Measurements from ENCODE around the gene RALGPS1. TPM values are rescaled to one million over a fixed set of nuclear protein-coding genes. Genes with fewer than 3 reads are reported as not detected.

The RALGPS1 gene
- total RNA-seq, 6 donors from 2014 or later, result 12.3 to 52.4 (median 17.1) TPM

DNA sequence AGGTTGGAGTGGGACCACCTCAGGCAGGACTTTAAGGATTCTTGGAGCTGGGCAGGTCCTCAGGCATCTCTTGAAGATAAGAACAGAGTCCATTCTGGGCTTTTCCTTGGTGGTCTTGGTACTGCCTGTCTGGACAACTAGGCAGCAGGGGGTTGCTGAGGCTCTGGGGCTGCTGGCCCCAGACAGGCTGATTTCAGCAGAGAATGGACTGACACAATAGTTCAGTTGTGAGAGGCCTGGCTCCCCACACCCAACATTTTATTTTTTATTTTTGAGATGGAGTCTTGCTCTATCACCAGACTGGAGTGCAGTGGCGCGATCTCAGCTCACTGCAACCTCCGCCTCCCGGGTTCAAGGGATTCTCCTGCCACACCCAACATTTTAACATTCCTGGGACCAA lies 203.2 kb downstream of the RALGPS1 start:
- no peak for TF ChIP-seq POLR2AphosphoS5 (IDR thresholded peaks at IDR 0.05)
- TF ChIP-seq EP300 (IDR thresholded peaks at IDR 0.05), result no peak
- TF ChIP-seq, protein P1, sequence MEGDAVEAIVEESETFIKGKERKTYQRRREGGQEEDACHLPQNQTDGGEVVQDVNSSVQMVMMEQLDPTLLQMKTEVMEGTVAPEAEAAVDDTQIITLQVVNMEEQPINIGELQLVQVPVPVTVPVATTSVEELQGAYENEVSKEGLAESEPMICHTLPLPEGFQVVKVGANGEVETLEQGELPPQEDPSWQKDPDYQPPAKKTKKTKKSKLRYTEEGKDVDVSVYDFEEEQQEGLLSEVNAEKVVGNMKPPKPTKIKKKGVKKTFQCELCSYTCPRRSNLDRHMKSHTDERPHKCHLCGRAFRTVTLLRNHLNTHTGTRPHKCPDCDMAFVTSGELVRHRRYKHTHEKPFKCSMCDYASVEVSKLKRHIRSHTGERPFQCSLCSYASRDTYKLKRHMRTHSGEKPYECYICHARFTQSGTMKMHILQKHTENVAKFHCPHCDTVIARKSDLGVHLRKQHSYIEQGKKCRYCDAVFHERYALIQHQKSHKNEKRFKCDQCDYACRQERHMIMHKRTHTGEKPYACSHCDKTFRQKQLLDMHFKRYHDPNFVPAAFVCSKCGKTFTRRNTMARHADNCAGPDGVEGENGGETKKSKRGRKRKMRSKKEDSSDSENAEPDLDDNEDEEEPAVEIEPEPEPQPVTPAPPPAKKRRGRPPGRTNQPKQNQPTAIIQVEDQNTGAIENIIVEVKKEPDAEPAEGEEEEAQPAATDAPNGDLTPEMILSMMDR (IDR thresholded peaks at IDR 0.05), result no peak
- no peak for TF ChIP-seq POLR2A (IDR thresholded peaks at IDR 0.05)
- Histone ChIP-seq H3K4me1 (peaks cover 21 to 28% (median 26%) of the 10 kb centered on the region in 4 donors), H3K27ac (no peak overlapping the region), H3K9me3 (no peaks in the 10 kb centered on the region), H3K4me3 (no peak overlapping the region), H3K36me3 (no peaks in the 10 kb centered on the region), H3K27me3 (no peaks in the 10 kb centered on the region)
- WGBS, 2 donors, result 96 to 100% methylated on average over 4 of the region's 4 CpGs
- DNase-seq (no peak), ATAC-seq (ENCODE audit: low FRiP score in 2 of 2) (no peak)

DNA sequence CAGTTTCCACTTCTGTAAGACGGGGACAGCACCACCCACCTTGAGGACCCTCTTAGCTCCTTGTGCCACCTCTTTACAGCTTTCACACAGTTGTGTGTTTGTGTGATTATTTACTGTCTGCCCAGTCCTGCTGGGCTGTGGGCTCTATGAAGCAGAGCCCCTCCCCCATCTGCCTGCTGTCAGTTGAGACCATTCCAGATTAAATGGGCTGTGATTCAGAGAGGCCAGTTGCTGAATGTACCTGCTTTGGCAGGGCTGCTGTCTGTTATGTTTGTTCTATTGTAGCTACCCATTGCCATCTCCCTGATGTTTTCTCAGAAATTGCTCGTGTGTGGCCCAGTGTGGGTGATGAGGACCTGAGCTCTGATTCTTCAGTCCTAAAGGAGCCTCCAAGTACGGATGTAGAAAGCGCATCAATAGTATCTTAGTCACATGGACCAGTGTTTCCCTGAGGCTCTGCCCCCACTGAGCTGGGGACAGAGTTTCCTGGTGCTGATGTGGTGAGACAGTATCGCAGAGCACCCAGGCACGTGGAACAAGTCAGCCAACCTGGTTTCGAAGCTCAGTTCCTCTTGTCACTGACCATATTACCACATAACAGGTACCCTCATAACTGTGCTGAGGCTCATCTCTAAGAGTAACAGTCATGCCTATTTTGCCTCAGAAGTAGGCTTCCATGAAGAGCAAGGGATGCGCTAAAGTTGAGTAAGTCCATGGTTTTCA lies 204.2 kb downstream of the RALGPS1 start:
- Histone ChIP-seq H3K27ac (no peak overlapping the region), H3K4me3 (no peak overlapping the region), H3K27me3 (no peaks in the 10 kb centered on the region), H3K36me3 (no peaks in the 10 kb centered on the region), H3K9me3 (no peaks in the 10 kb centered on the region), H3K4me1 (peaks cover 17 to 27% (median 24%) of the 10 kb centered on the region in 4 donors)
- no peak for TF ChIP-seq EP300 (IDR thresholded peaks at IDR 0.05)
- no peak for TF ChIP-seq POLR2AphosphoS5 (IDR thresholded peaks at IDR 0.05)
- TF ChIP-seq, protein P1 (IDR thresholded peaks at IDR 0.05), result no peak
- no peak for TF ChIP-seq POLR2A (IDR thresholded peaks at IDR 0.05)
- WGBS, 2 donors, result 88 to 90% methylated on average over 5 to 8 of the region's 8 CpGs
- DNase-seq, result no peak
- no peak for ATAC-seq (ENCODE audit: low FRiP score in 2 of 2)

DNA sequence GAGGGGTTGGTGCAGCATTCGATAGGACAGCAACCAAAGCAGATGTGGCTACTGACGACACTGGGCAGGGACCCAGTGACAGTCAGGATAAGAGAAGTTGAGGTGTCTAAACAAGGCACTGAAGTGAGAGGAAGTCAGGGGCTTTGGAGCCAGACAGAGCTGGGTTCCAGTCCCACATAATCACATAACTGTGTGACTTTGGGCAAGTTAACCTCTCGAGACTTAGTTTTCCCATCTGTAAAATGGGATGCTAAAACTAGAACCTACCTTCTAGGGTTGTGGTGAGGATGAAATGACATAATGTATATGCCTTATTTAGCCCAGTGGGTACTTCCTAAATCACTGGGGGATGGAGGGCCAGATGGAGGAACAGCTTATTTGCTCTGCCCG lies 204.7 kb downstream of the RALGPS1 start:
- ATAC-seq (ENCODE audit: low FRiP score in 2 of 2) (no peak), DNase-seq (no peak)
- Histone ChIP-seq H3K4me3 (no peak overlapping the region), H3K27me3 (no peaks in the 10 kb centered on the region), H3K4me1 (peaks cover 17 to 26% (median 23%) of the 10 kb centered on the region in 4 donors), H3K27ac (no peak overlapping the region), H3K36me3 (no peaks in the 10 kb centered on the region), H3K9me3 (no peaks in the 10 kb centered on the region)
- TF ChIP-seq POLR2AphosphoS5 (IDR thresholded peaks at IDR 0.05) (no peak), POLR2A (IDR thresholded peaks at IDR 0.05) (no peak), EP300 (IDR thresholded peaks at IDR 0.05) (no peak)
- TF ChIP-seq, protein P1 (IDR thresholded peaks at IDR 0.05), result no peak
- 82 to 85% methylated on average over 4 of the region's 4 CpGs for WGBS, 2 donors

DNA sequence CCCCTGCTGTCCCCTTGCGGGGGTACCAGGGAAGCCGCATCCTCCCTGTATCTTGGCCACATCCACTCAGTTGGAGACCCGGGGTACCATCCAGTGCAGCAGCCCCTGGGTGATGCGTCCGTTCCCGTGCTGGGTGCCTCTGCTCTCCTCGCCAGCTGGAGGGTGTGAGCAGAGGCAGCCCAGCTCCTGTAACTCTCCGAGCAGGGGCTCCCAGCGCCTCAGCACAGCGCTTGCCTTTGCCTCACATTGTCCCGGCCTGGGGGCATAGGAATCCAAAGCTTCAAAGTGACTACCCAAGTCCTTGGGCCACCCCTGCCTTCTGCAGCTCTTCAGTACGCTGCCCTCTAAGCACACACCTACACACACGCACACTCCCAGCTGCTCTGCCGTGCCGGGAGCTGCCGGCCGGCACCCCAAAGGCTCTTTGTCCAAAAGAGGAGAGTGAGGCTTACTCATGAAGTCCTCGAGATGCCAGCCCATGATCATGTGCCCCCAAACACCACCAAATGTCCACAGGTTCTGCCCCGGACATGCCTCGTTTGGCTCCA lies 207.1 kb downstream of the RALGPS1 start:
- no peaks in the 10 kb centered on the region for H3K9me3 ChIP-seq
- no peak for TF ChIP-seq EP300 (IDR thresholded peaks at IDR 0.05)
- TF ChIP-seq POLR2A (IDR thresholded peaks at IDR 0.05), result no peak
- no peak for TF ChIP-seq POLR2AphosphoS5 (IDR thresholded peaks at IDR 0.05)
- TF ChIP-seq, protein P1 (IDR thresholded peaks at IDR 0.05), result no peak
- peak overlapping the region; percentile 38 to 49 (median 44) for H3K4me3 ChIP-seq
- peaks cover 17 to 26% (median 23%) of the 10 kb centered on the region in 4 donors for H3K4me1 ChIP-seq
- peak overlapping the region; percentile 80 to 85 (median 81) for H3K27ac ChIP-seq
- DNase-seq (peak in 1 of 2 donors; percentile 60), ATAC-seq (ENCODE audit: low FRiP score in 2 of 2) (peak in 1 of 2 donors; percentile 2)
- no peaks in the 10 kb centered on the region for H3K36me3 ChIP-seq
- 33 to 38% methylated on average over 8 to 20 of the region's 20 CpGs for WGBS, 2 donors
- H3K27me3 ChIP-seq, result no peaks in the 10 kb centered on the region
